ENCODE data around the gene PSD4. TPM values are rescaled to one million over a fixed set of nuclear protein-coding genes. Genes with fewer than 3 reads are reported as not detected.

The PSD4 gene
- total and polyA plus RNA-seq, 2 of the 4 experiments (the other 2 are of a cell fraction): 0.36 to 0.70 TPM

DNA sequence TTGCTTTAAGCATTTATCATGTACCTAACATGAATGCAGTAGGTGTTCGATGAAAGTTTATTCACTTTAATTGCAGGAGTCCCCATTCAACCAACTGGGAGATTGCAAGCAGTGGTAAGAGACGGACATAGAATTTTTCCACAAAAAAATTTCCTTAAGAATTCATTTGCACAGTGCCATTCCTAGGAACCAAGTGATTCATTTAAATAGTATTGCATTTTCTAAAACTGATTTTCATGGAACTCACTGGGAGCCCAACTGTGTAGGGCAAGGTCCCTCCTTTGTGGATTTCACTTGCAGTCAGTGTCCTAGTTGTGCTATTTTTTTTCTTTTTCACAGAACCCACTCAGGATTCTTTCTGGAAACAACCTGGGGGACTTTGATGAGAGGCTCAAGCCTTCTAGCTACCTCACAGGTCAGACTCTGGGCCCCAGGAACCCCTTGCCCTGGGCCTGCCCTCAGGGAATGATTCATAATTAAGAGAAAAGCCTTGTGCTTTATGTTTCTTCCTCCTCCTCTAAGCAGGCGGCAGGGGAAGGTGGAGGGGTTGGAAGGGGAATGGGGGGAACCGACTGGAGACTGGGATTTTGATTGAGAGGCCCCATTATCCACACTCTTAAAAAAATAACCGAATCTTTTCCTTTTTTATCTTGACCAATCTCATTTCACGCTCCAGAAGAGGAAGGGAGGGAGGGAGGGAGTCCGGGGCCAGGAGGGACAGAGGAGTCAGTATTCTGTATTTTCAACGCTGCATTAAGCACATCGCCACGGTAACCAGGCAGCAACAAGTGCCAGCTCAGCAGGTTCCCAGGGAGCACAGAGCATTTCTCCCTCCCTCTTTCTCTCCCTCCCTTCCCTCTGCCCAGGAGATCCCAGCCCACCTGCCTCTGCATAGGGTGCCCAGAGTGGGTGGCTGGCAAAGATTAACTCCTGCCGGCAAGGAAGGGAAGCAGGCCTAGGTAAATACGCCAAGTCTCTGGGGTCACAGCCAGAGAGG, 51.8 kb downstream of the PSD4 start:
- DNase-seq (peak; percentile 49), ATAC-seq (ENCODE audit: low read depth) (no peak)
- Histone ChIP-seq H3K56ac (ENCODE audit: extremely low read depth, insufficient read depth, low read length) (no peak overlapping the region), H2BK15ac (ENCODE audit: low read depth, low read length) (no peak overlapping the region), H3K9me3 (ENCODE audit: control insufficient read depth, insufficient read depth, low read length) (no peaks in the 10 kb centered on the region), H2AK9ac (replicated peaks; ENCODE audit: low read depth, low read length, poor library complexity) (no peak overlapping the region), H4K91ac (ENCODE audit: insufficient read depth, low read depth, low read length) (no peak overlapping the region), H2BK5ac (ENCODE audit: low read depth, low read length, poor library complexity, severe bottlenecking) (no peak overlapping the region), H2AK5ac (ENCODE audit: low read depth, low read length) (no peak overlapping the region), H3K14ac (replicated peaks; ENCODE audit: low read depth, low read length) (no peak overlapping the region), H2AFZ (replicated peaks; ENCODE audit: low read length, poor library complexity) (no peak overlapping the region), H3K9ac (ENCODE audit: low read depth, low read length) (no peak overlapping the region), H3K4ac (ENCODE audit: low read depth, low read length) (no peak overlapping the region), H2BK20ac (ENCODE audit: low read depth, low read length) (no peak overlapping the region), H3K4me1 (ENCODE audit: control insufficient read depth, insufficient read depth, low read length) (no peaks in the 10 kb centered on the region), H3K4me2 (ENCODE audit: low read depth, low read length) (no peak overlapping the region), H3K9me1 (ENCODE audit: insufficient read depth, low read length) (no peaks in the 10 kb centered on the region), H3K79me1 (ENCODE audit: low read depth in 1 of 2, low read length in 2 of 2) (no peaks in the 10 kb centered on the region), H4K8ac (ENCODE audit: low read depth in 2 of 2, low read length in 2 of 2) (no peak overlapping the region), H2BK120ac (ENCODE audit: low read depth, low read length) (no peak overlapping the region), H3K27ac (ENCODE audit: insufficient read depth, low read length) (no peak overlapping the region), H4K20me1 (ENCODE audit: insufficient read depth, low read length) (no peaks in the 10 kb centered on the region), H3K4me3 (ENCODE audit: insufficient read depth, low read depth, low read length) (no peak overlapping the region), H3K23ac (ENCODE audit: low read depth, low read length) (no peak overlapping the region), H4K5ac (ENCODE audit: low read depth, low read length) (no peak overlapping the region), H3K18ac (ENCODE audit: low read depth, low read length) (no peak overlapping the region), H3K36me3 (ENCODE audit: control insufficient read depth, insufficient read depth, low read length) (no peaks in the 10 kb centered on the region), H3K27me3 (ENCODE audit: control insufficient read depth, insufficient read depth, low read length) (peaks cover 9% of the 10 kb centered on the region)
- ChIA-PET POLR2A (ENCODE audit: unreplicated experiment) (no interaction called here), CTCF (no interaction called here)
- dilution Hi-C loops (cut with HindIII; ENCODE audit: low sequenced_read_pairs, unreplicated experiment) (no loop called here), intact Hi-C loops (cut with micrococcal nuclease) (no loop called here), in situ Hi-C loops (cut with MboI; ENCODE audit: low sequenced_read_pairs) (no loop called here)
- TF ChIP-seq POLR2A (IDR thresholded peaks at IDR 0.05; ENCODE audit: low read depth, low read length): no peak
- no peak for TF ChIP-seq CEBPB (IDR thresholded peaks at IDR 0.05; ENCODE audit: low read depth, low read length)
- TF ChIP-seq RCOR1 (IDR thresholded peaks at IDR 0.05; ENCODE audit: insufficient replicate concordance, low read length): no peak
- TF ChIP-seq FOS (IDR thresholded peaks at IDR 0.05; ENCODE audit: low read depth, low read length): no peak
- TF ChIP-seq MAFK (IDR thresholded peaks at IDR 0.05; ENCODE audit: low read depth, low read length): peak; percentile 77
- TF ChIP-seq, protein P1, sequence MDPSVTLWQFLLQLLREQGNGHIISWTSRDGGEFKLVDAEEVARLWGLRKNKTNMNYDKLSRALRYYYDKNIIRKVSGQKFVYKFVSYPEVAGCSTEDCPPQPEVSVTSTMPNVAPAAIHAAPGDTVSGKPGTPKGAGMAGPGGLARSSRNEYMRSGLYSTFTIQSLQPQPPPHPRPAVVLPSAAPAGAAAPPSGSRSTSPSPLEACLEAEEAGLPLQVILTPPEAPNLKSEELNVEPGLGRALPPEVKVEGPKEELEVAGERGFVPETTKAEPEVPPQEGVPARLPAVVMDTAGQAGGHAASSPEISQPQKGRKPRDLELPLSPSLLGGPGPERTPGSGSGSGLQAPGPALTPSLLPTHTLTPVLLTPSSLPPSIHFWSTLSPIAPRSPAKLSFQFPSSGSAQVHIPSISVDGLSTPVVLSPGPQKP (IDR thresholded peaks at IDR 0.05; ENCODE audit: borderline replicate concordance, low read depth, low read length): no peak
- BruUV-seq (replicated peaks): no TSS peak
- WGBS, 2 experiments (ENCODE audit: extremely low coverage in 2 of 2, insufficient read length in 1 of 2): 90% methylated on average over 2 of the region's 12 CpGs; no CpG with 5 or more reads in 1 of the 2 experiments
